ENCODE measurements around the gene PPP1R10.

Gene PPP1R10

GRCh38 chr6:30618270-30618797 is 1.3 kb upstream of the PPP1R10 start:
- no peak for DNase-seq

- peak; percentile 97 to 99 for DNase-seq
These were observed 674 bp upstream of the PPP1R10 start, which contains the start of gene MRPS18B for GRCh38 chr6:30617565-30618269. MRPS18B (plus strand) TSS chr6:30617840; CDS start chr6:30617866, 26 bp downstream.

GRCh38 chr6:30615958-30616810 is 859 bp downstream of the PPP1R10 start:
- DNase-seq, result no peak

- no peak for DNase-seq
These were observed 1.7 kb downstream of the PPP1R10 start for GRCh38 chr6:30615219-30615957.

GRCh38 chr6:30614843-30615218 is 2.2 kb downstream of the PPP1R10 start:
- peak; percentile 79 to 80 for DNase-seq

DNA sequence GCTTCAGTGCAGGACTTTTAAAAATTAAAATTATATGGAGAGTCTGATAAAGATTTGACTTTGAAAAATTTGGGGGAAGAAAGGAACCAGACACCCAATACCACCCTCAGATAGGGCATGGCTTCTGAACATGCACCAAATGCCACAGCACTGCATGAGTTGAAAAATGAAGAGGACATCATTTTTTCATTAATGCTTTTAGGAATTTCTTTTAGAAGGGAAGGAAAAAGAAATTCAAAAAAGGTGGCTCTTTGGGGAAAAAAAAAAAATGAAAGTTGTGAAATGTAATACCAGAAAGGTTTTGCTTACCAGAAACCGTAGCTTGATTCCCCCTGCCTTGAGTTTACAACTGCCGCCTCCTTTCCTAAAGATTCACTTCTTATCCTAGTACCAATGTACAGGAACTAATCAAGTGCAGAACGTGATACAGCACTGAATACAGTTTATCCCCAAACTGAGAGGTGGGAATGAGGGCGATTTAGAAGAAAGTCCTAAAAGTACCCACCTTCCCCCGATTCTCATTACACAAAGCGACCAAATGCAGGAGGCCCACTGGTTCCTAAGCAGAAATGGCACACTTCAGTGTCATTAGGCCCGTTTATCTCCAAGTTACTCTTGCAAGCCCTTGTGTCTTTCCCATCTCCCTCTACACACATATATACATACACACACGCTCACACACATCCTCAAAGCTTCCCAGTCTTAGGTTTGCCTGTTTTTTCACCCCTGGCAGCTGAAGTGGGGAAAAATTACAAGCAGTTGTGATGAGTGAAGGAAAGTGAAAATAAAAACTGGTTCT is 2.8 kb downstream of the PPP1R10 start:
- DNase-seq, result no peak

GRCh38 chr6:30613251-30614043 is 3.6 kb downstream of the PPP1R10 start:
- no peak for DNase-seq

- DNase-seq, result no peak
These were observed 4.3 kb downstream of the PPP1R10 start for GRCh38 chr6:30612687-30613248.

DNA sequence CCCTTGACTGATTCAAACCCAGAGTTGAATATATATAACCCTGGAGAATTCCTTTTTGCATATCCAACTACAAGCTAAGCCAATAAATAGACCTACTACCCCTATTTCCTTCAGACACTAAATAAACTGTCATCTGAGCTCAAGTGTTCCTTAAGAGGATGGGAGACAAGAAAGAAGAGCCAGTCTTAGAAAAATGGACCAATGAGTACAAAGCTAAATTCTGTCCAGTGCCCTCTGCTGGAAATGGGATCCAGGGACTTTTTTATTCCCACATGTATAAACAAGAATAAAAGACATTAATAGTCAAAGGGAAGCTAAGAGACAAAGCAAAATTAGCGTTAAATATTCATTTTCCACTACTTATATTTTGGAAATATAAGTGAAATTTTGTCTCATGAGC is 4.8 kb downstream of the PPP1R10 start:
- DNase-seq, result no peak

GRCh38 chr6:30611856-30612194 is 5.2 kb downstream of the PPP1R10 start:
- DNase-seq, result no peak

DNA sequence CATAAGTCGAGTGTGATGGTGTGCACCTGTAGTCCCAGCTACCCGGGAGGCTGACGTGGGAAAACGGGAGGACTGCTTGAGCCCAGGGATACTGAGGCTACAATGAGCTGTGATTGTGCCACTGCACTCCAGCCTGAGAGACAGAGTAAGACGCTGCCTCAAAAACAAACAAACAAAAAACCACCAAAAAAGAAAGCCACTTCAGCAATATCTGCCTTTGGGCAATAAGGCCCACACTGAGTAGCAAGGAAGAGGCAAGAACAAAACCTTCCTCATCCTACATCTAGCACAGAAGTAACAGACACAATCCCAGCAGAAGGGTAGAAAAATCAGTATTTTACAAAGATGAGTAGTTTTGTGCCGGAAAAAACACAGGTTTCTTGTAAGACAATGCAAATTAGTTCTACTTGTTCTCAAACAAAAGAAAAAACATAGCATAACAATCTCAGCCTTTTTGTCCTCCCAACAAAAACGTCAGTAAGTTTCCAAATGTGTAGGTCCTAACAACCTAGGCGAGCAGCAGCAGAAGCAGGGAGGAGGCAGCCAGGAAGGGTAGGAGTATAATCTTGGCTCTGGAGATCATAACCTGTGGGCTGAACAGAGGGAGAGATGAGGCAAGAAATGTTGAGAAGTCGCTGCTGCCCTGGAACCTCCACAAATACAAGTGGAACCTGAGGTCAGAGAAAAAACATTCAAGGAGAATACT is 5.7 kb downstream of the PPP1R10 start:
- no peak for DNase-seq

- DNase-seq, result no peak
These were observed 7.0 kb downstream of the PPP1R10 start for GRCh38 chr6:30610065-30610464.

DNA sequence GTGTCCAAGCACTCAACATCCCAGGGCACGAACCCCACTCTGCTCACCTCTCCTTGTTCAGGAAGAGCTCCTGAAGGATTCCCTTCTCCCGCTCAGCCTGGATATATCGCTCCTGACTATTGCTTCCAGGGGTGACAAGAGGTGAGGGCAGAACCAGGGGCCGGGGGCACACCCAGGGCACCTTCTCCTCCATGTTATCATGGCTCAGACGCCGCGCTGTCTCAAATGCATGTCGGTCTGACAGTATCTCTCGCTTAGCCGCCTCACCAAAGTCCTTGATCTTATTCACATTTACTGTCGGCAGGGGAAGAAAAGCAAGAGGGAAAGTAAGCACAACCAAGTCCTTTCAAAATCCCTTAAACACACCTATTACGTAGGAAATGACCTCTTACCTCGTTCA is 13.1 kb downstream of the PPP1R10 start:
- DNase-seq, result no peak

DNA sequence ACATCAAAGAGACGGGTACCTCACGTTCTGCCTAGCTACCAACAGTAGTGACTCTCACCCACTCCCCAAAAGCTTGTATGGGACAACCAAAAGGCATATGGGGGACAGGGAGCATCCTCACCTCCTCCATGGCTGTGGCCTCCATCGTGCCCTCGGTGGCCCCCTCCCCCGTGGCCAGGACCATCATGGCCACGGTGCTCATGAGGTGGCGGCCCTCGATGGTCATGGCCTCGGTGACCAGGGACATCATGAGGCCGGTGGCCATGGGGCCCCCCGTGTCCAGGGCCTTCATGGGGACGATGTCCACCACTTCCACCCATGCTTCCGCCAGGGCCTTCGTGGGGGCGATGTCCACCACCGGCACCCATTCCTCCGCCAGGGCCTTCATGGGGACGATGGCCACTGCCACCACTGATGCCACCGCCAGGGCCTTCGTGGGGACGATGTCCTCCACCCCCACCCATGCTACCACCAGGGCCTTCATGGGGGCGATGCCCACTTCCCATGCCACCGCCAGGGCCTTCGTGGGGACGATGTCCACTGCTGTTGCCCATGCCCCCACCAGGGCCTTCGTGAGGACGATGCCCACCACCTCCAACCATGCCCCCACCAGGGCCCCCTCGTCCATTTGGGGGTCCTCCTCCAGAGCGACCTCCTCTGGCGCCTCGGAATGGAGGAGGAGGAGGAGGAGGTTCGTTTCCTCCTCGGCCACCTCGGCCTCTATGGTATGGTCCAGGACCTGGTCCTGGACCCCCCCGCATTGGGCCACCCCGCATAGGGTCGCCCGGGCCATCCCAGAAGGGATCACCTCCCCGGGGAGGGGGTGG is 15.0 kb downstream of the PPP1R10 start:
- no peak for DNase-seq

- no peak for DNase-seq
These were observed 15.6 kb downstream of the PPP1R10 start for GRCh38 chr6:30601436-30601814.

DNA sequence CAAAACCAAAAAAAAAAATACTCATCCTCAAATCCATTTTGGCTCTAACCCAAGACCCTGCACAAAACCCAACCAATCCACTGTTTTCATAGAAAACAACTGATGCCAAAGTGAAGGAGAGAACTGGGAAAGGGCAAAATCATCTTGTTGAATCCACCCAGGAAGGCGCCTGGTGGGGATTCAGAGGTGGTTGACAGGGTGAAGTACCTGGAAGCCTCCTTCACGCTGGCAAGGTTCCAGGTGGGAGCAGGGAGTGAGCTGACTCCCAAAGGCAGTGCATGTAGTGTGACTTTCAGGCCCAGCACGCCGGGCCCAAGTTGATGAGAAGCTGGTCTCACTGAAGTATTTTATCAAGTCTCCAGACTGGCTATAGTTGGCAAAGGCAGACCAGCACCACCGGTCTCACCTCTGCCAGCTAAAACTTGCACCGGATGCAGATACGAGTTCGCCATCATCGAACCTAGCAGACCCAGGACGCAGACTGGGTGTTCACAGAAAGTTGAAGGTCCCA is 16.5 kb downstream of the PPP1R10 start:
- no peak for DNase-seq

DNA sequence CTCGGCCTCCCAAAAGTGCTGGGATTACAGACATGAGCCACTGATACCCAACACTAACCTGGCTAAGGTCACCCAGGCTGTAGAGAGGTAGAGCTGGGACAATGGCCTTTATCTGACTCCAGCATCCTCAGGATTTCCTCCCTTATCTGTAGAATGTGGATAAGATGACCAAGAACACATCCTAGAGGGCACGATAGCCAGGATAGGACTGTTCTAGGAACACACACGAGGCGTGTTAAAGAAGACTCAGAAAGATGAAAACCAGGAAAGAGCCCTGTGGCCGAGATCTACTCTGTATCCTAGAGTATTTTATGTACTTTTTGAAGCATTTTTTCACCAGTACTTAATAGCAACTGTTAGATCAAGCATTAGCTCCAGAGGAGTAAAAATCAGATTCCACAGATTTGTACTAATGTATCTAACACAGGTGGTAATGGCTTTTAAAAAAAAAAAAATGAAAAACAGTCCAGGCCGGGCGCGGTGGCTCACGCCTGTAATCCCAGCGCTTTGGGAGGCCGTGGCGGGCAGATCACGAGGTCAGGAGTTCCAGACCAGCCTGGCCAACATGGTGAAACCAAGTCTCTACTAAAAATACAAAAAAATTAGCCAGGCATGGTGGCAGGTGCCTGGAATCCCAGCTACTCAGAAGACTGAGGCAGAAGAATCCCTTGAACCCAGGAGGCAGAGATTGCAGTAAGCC is 17.3 kb downstream of the PPP1R10 start:
- no peak for DNase-seq

- DNase-seq, result no peak
These were observed 18.0 kb downstream of the PPP1R10 start for GRCh38 chr6:30598912-30599624.
